NT2/D1 (cell line): ENCODE measurements around the gene SGCA.

Experiments
- SUZ12 ChIP-seq: IDR thresholded peaks from 2 replicates; pipeline ENCODE4 v1.6.1; 2011; ENCODE audit not compliant: insufficient read length, insufficient read depth; ENCODE audit errors: extremely low read depth
- YY1 ChIP-seq: IDR thresholded peaks from 2 replicates; pipeline ENCODE4 v1.6.1; 2011; ENCODE audit not compliant: insufficient read length, insufficient read depth
- ZNF274 ChIP-seq: IDR thresholded peaks from 2 replicates; pipeline ENCODE4 v1.6.1; 2011; ENCODE audit warnings: mild to moderate bottlenecking, low read depth, low read length

DNA sequence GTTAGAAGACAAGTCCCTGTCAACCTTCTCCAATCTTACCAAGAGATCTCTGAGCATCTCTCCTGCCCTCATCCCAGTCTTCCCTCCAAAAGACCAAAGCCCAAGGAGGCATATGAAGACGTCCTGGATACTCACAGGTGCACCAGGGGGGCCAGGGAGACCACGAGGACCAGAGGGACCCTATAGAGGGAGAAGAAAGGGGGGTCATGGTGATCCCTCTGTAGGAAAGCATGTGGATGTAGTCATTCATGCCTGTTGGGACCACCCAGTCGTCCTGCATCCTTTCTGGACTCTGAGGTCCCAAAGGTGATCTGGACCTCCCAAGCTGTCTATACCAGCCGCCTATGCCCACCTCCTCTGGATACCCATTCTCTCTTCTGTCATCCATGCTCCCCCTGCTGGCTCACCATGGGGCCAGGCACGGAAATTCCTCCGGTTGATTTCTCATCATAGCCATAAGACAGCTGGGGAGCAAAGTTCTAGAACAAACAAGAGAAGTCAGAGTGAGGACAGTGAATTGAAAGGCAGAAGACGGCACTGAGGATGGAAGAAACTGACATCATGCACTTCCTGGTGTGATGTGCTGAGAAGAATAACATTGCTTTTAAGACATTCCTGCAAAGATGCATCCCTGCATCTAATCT, 32.3 kb downstream of the SGCA start:
- TF ChIP-seq ZNF274 = no peak
- TF ChIP-seq SUZ12 = no peak
- TF ChIP-seq YY1 = no peak
